ENCODE measurements around the gene GPC6.

DNA sequence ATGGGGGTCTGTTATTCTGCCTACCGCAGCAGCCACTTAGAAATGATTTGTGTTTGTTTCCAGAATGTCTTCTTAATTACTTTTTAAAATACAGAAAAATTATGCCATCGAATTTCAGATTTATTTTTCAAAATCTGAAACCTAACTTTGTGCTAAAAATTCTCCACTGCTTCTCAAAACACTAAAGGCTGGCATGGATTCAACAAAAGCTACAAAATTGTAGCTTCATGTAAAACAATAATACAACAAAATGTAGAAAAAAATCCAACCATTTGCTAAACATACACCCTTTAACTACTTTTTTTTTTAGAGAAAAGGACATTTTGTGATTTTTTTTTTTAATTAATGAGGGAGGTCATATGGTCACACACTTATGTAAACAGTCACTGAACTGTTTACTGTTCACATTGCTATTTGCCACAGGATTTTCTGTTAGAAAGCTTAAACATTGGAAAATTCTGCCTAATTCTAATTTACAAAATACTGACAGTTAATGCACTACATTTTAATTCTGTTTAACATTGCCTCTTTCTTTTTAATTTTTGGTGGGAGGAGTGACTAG, 646.3 kb downstream of the GPC6 start:
- TF ChIP-seq SREBF2 (IDR thresholded peaks at IDR 0.05): no peak
- no peak for TF ChIP-seq KDM5A (IDR thresholded peaks at IDR 0.05)
- TF ChIP-seq POLR2A (IDR thresholded peaks at IDR 0.05; ENCODE audit: low read length): no peak
- TF ChIP-seq ELK1 (IDR thresholded peaks at IDR 0.05; ENCODE audit: low read depth, low read length): no peak
- TF ChIP-seq, protein P1, sequence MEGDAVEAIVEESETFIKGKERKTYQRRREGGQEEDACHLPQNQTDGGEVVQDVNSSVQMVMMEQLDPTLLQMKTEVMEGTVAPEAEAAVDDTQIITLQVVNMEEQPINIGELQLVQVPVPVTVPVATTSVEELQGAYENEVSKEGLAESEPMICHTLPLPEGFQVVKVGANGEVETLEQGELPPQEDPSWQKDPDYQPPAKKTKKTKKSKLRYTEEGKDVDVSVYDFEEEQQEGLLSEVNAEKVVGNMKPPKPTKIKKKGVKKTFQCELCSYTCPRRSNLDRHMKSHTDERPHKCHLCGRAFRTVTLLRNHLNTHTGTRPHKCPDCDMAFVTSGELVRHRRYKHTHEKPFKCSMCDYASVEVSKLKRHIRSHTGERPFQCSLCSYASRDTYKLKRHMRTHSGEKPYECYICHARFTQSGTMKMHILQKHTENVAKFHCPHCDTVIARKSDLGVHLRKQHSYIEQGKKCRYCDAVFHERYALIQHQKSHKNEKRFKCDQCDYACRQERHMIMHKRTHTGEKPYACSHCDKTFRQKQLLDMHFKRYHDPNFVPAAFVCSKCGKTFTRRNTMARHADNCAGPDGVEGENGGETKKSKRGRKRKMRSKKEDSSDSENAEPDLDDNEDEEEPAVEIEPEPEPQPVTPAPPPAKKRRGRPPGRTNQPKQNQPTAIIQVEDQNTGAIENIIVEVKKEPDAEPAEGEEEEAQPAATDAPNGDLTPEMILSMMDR (IDR thresholded peaks at IDR 0.05): no peak
- TF ChIP-seq BCL3 (IDR thresholded peaks at IDR 0.05): no peak
- no peak for TF ChIP-seq ZSCAN20 (CRISPR knock-in tag; IDR thresholded peaks at IDR 0.05)

Measured in A549 (cell line).